Inflammatory macrophage treated with lipopolysaccharide for 4 hours (primary cell): Measurements from ENCODE around the gene ERBB4.

Experiments used
- DNase-seq: peaks from one replicate; pipeline ENCODE4 v3.0.0-alpha.2; 2020

Gene ERBB4

DNA sequence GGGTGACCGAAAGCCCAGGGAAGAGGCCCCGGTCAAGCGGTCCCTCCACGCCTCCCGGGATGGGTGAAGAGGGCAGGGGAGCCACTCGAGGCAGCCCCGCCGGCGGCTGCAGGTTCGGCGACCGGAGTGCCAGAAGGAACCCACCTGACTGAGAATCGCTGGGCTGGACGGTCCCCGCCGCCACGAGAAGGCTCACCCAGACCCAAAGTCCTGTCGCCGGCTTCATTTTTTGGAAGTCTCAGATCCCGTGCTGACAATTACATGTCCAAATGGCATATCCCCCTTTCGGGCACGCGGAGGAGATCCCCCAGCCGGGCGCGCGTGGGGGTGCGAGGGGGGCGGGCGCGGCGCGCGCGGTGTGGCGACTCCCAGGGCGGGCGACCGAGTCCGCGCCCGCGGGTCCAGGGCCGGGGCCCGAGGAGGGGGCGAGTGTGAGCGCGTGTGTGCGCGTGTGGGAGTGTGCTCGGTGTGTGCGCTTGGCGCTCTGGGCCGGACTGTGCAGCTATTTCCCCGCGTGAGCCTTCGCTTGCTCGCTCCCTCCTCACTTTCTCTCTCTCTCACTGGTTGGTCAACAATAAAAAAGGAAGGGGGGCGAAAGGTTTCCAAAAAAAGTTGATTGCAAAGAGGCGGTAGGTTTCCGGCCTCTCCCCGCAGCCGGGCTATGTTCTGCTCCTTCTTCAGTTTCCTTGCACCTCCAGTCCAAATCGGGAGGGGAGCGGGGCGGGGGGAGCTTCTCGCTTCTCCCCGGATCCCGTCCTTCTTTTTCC, at the start of gene ERBB4:
TSS of gene ERBB4 (minus strand) at position 498 of the 767 bp plus-strand sequence. CDS start at position 226, 272 bp downstream.
- no peak for DNase-seq

DNA sequence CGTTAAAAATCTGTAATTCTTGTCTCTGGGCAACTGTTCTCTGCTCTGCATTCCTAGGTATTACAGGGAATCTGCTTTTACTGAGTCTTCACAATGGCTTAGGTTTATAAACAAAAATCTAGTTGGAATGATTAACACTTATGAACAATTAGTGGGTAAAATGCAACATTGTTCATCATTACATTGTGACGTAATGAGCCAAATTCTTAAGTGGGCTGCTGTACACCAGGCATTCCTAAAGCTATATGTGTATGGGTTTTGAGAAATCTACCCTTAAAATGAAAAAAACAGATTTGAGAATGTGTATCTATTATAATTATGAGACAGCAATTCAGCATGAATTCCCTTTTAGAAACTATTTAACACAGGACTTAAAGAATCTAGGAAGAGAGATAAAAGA, 41.5 kb upstream of the ERBB4 start:
- DNase-seq: no peak

DNA sequence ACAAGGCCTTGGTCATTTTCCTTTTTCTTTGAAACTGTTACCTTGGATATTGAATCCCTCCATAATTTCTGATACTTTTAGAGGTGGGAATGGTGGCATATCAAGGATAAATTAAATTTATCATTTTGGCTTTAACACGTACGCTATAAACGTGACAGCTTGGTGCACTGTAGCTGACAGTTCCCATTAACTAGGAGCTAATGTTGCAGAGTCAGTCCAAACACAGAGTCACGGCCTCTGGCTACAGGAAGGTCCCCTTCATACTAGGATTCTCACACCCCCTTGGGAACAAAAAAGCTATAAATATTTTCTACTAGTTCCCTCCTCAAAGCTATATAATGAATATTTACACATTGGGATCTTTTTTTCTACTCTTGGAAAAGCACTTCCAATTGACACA, 17.7 kb upstream of the ERBB4 start:
- DNase-seq: no peak

DNA sequence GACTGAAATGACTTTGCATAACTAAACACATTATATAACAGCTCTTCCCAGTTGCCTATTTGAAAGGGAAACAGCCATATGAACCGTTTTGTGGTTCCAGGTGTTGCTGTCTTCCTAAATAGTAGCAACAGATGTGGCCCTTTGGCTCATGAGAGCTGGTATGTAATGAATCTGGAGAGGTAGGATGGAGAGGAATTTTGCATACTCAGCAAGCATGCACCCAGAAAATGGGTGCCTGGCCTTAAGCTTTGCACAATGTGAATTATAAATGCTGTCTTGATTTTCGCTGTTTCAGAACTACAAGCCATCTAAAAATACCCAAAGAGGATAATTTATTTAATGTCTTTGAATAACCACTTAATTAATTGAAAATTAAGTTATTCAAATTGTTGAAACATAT, 15.6 kb upstream of the ERBB4 start:
- DNase-seq: no peak

DNA sequence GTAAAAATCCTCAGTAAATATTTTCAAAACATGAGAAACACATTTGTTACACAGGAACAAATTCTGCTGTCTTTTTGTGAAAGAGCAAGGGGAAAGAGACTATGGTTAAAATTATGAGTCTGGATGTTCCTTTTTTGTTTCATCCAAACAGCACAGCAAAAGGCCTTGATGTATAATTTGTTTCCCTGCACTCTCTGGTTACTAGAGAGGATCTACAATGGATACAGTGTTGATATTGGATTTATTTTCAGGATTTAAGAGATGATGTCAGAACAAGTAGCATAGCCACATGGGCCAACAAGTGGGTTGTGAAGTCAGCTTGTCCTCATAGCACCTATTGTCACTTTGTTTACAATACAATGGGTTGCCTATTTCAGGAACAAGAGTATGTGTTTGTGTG, 11.3 kb upstream of the ERBB4 start:
- DNase-seq: no peak

DNA sequence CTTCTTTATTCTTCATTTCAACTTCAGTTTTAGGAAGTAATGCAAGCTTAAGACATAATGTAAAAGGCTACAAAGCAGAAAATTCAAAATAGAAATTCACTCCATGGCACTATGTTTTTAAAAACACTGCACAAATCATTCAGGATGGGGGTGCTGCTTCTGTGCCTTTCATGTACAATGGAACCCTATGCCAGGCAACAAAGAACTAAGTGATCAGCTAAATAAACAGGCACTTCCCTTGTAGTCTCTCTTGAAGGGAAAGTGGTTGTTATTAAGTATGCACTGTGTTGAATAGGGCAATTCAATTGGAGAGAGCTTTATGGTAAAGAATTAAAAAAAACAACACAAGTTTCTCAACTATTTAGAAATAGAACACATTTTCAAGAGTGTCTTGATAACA, 10.9 kb upstream of the ERBB4 start:
- no peak for DNase-seq

DNA sequence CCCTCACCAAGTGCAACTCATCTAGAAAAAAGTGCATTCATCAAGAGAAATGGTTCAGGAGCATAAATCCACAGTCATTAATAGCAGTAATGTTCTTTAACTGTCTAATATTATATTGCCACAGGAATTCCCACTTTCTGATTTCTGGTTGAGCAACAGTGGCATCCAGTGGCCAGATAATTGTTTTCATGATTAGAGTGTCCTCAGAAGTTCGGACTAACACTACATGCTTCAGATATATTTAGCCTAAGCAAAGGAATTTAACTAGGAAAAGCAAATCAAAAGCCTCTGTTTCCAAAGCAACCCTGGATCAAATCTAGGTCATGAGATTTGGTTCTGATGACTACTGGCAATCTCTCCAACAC, 9.8 kb upstream of the ERBB4 start:
- DNase-seq: no peak

DNA sequence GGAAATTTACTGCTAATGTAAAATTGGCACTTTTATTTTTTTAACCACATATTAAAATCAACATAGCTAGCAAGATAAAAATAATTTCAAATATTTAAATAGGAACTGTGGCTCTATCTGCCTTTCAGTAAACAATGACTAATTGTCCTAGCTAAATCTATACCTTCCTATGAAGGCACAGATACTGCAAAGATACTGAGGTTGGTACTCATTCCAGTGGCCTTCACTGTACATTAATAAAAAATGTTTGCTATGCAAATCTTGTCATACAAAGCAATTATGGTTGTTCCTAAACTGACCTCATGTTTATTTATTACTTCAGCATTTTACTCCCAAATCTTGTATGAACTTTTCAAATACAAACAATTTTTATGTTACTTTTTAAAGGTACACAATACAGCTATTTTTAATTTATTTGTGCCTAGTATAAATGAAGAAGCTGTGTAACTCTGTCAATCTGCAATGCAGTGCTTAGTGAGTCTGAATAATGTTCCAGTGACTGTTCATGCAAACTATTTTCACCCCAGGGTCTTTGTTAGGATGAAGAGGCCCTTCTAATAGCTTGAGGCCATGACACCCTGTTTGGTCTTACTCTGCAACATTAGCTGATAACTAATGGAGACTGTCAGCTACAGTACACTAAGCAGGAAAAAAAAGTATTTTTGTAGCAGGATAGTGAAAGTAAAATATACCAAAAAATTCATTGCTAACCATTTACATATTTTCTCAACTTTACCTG, 9.3 kb upstream of the ERBB4 start:
- DNase-seq: no peak

DNA sequence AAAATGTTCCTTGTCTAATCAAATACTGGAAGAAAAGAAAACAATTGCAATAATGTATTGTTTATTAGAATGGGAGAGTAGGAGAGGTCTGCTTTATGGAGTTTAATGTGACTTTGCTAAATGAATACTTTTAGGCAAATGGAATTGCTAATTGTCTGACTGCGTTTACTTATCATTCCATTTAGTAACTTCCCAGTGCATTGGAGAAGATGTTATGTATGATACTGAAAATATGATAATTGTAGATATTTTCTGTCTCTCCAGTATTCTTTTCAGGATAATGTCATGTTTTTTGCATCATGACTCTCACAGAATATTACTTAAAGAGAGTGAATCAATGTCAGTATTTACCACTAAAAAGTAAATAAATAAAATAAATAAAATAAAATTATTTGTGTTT, 8.1 kb upstream of the ERBB4 start:
- no peak for DNase-seq

DNA sequence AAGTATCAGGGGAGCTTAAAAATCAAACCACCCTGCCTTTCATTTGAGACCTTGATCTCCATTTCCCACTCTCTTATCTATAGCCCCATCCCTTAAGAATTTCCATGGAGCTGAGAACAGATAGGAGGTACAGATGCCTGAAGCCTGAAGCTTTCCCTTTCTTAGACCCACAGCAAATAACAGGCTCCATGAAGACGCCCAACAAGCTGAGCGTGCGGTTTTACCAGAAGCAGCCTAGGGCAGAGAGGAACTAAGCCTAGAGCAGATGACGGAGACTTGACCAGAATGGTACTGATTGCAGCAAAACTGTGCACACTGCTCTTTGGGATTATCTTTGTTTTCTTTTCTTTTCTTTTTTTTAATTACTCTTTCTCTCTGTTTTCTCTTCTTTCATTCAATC, 1.7 kb upstream of the ERBB4 start:
- no peak for DNase-seq

DNA sequence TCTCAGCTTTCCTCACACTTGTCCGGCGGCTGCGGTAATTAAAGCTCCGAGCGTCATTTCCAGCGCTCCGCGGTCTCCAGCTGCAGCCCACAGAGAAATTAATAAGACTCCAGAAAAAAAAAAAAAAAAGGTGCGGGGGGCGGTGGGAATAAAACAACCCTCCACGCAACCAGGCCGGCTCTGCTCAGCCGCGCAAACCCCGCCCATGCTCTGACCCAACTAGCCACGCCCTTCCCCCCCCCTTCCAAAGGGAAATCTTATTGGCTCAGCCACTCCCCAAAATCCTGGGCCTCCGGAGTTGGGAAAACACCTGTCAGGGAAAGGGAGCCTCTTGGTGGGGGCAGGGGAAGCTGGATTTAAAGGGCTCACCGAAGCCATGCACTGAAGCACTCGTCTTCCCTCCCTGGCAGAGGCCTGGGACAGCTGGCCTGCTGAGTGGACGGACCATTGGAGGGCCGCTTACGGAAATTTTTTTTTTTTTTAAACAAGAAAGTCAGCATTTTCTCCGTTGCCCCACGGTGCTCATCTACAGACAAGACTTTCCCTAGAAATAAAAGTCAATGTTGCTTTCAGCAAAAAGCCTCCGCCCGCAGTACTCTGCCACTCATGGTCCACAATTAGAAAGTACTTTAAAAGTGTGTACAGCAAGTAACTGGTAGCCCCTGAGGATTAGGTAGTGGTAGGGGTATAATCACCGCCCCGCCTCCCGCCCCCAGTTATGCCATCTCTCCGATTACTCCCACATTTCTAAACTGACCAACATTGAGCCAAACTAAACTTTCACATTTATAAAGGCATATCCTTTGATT, 674 bp upstream of the ERBB4 start:
- no peak for DNase-seq

DNA sequence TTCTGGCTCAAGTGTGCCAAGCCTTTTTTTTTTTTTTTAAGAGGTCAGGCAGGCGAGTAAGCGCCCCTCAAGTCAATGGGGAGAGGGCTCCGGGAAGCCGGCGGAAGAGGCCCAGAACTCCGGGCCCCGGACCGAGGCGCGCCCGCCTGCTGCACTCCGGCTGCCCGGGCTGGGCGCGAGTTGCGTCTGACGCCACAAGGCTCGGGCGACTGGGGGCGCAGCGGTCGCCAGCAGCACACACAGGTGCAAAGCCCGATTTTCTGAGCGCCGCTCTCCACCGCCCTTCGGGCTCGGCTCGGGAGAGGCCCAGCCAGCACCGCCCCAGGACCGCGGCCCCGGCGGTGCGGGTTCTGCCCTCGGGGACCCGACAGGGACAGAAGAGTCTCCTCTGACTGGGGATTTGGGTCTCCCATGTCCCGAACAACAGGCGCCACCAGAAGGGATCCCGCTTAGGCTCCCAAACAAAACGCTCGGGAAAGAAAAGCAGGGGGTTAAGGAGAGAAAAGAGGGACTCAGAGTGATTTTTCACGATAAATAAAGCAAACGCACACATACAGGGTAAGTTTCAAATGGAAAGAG, 787 bp downstream of the ERBB4 start:
- DNase-seq: no peak

DNA sequence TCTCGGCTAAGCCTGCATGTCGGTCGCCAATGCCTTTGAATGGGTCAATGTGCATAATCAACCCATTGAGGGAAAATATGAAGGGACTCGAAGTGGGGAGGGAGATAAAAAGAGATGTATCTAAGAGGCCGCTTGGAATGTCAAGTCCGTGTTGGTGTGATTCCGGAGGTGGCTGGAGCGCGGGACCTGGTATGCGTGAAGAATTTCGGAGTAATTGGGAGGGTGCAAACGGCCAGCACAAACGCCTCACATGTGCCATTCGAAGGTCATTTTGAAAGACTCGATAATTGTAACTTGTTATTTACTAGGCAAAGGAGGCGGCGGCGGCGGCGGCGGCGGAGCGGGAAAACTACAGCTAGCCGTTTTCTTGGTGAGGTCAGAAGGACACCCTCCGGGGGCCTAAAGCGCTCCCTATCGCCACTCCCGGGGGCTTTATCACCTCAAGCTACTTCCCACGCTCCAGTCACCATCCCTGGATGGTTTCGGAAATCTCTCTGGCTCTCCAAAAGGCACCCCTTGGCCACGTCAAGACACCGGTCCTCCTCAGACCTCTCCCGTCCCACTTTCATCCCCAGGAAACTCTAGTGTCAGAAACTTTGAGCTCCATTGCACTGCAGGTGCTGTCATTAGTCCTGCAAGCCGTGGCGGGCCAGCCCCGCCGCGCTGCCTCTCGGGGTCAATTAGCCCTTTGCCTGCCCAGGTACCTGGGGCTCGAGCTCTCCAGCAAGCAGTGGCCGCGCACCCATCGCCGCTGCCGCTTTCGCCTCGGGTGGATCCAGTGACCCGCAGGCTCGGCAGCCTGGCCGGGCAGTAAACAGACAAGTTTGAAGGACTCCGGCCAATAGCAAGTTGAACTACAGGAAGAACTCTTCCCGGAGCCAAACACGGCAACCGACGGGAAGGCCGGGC, 1.5 kb downstream of the ERBB4 start:
- no peak for DNase-seq

DNA sequence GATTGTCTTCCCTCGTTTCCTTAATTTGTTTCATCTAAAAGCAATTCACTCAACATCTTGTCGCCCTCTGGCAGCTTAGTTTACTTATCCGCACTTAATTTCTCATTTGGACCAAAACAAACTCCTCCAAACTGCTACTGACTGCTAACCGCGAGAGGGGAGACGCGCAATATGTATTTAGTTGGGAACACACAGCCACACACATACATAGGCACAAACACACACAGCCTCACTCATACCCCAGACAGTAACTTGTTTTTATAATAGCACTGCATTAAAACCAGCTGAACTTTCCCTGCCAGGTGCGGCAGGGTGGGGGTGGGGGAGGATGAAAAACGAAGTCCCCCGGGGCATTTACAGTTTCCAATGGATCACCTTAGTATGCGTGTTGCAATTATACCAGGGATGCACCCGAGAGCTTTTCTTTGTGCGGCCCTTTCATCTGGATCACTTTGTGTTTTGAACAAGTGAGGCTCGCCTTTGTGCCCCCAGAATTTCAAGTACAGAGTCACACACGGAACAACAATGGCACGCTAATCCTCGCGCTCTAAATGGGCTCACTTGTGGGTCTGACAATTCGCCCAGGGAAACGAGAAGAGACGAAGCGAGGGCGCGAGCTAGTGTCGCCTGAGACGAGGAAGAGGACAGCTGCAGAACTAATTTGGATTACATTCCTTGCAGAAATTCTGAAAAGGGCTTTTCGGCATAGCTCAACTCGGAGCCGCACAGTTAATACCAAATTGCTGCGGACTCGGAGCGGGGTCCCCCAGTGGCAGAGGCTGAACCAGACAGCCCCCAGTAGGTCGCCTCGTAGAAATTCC, 2.4 kb downstream of the ERBB4 start:
- no peak for DNase-seq

DNA sequence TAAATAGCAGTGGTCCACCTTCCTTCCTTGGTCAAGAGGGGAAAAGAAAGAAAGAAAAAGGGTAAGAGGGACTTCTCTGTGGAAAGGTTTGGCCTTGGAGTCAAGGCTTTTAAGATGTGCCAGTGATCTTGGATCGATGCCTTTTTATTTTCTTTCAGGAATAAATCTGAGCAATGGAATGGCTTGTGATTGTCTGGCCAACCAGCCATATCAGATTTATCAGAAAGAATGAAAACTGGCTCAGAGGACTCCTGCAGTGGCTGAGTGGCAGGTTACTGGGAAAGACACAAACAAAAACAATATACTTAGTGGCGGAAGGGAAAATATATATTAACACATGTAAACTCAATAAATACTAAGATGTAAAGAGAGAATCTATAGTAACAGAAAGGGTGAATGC, 4.3 kb downstream of the ERBB4 start:
- no peak for DNase-seq

DNA sequence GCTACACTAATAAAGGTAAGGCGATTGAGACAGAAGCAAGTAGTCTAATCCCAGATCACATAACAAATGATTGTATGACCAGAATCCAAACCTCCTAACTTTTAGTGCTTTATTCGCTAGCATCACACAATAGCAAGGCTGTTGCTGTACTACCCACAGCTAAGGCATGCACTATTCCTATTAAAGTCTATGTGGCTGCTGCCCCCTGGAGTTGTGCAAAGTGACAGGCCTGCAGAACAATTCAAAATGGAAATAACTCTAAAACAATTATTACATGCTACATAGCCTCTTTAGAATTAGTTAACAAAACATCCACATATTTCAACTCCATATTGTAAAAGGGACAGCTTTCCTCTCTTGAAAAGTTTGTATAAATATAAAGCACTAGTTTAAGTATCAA, 6.0 kb downstream of the ERBB4 start:
- DNase-seq: no peak

DNA sequence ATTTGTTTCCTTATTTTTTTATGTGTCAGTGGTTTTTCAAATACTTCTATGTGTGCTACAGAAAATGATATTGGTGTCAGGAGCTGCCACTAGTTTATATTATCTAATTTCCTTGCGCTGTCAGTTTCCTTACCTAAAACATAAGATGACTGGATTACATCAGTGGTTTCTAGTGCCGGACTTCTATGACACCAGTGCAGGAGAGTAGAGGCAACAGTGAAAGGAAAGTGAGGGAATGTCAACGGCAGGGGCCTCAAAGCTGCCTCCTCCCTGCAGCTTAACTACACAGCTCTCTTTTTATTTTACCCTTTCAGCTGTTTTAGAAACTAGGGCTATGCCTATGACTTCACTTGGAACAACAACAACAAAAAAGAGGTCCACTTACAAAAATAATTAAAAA, 6.5 kb downstream of the ERBB4 start:
- no peak for DNase-seq

DNA sequence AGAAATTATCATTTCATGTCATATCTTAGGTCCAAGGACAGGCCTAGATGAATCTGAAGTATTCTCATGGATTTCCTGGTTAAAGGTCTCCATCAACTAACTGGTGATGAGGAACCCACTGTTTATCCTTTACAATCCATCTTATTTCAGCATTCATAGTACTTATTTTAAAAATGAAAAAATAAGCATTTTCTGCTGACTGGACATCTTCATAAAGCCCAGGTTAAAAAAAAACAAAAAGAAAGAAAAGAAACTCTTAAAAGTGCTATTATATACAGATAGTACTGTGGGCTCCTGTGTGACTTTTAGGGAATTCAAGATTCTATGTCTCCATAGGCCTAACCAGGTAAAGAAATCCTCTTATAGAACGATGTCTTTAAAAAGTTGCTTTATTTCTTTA, 7.1 kb downstream of the ERBB4 start:
- DNase-seq: no peak

DNA sequence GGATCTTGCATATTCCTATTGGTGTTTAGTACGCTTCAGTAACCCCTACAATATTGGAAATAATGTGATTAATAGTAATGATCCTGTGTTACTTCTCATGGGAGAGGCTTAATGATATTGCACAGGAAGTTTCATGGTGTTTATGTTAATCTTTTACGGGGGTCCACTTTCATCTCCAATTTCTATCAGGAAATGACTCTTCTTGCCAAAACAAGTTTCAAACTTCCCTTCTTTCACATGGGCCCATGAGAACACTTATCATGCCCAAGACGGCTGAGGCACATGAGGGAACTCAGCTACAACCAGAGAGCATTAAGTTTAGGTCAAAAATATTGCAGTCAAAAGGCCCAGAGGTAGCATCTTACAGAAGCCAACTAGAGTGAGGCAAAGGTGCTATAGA, 7.6 kb downstream of the ERBB4 start:
- DNase-seq: no peak

DNA sequence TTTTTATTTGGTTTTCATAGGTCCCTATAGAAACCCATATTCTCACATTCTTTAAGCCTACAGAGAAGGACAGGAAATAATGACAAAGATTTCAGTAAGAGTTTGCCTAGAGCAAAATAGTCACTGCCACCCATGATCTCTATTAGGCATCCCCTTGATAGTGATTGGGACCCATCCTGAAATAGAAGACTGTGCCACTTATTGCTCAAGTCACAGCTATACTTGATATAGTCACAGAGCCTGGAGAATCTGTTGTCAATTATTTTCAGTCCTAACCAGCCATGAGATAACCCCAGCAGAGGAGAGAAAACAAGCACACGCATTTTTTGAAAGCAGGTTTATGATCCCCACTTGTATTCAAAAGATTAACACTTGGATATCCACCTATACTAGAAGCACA, 8.2 kb downstream of the ERBB4 start:
- no peak for DNase-seq

DNA sequence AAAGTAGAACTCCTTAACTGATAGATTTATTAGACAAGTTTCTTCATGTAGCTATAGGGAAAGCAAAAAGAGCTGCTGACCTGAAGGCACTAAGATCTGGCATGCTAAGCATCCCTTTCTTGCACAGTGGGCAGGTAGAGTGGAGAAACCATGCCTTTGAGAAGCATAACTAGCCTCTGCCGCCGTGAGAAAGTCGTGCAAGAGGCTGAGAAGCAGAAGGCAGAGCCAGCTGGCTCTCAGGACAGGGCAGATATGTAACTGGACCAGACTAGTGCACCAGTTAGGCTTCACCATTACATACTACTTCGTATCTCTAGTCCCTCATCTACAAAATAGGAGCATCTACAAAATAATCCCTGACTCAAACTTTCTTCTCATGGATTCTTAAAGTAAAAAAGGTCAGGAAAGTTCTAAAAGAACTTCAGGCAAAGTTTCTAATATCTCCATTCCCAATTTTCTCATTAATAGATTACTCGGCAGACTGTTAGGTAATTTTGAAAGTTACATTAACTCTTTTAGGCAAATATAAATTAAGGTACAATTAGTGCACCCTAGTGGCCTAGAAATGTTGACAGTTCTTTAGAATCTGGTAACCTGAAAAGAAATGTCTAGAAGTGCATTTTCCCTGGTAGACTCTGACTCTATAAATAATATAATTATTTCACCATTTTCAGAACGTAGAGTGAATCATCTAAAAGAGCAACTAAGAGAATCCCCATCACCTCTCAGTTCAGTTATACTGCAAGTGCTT, 10.3 kb downstream of the ERBB4 start:
- DNase-seq: no peak
